Neural progenitor cell (in vitro differentiated cells): ENCODE data around the gene MCCC1.

ENCODE experiments used
- EZH2 ChIP-seq: fragments of 200-600 bp; sonication (generic); IDR thresholded peaks from 2 replicates; pipeline ENCODE4 v1.6.1; 2017; ENCODE audit warnings: antibody characterized with exemption, mild to moderate bottlenecking, moderate library complexity
- EZH2phosphoT487 ChIP-seq: fragments of 200-600 bp; sonication (generic); IDR thresholded peaks from 2 replicates; pipeline ENCODE4 v1.6.1; 2017; ENCODE audit warnings: antibody characterized with exemption
- TF ChIP-seq, protein P1 (sequence below): fragments of 200-600 bp; sonication (generic); IDR thresholded peaks from 2 replicates; pipeline ENCODE4 v1.5.1; 2017; ENCODE audit warnings: antibody characterized with exemption, mild to moderate bottlenecking

GRCh38 chr3:183099026-183099837 is at the start of gene MCCC1:
- TF ChIP-seq, protein P1, sequence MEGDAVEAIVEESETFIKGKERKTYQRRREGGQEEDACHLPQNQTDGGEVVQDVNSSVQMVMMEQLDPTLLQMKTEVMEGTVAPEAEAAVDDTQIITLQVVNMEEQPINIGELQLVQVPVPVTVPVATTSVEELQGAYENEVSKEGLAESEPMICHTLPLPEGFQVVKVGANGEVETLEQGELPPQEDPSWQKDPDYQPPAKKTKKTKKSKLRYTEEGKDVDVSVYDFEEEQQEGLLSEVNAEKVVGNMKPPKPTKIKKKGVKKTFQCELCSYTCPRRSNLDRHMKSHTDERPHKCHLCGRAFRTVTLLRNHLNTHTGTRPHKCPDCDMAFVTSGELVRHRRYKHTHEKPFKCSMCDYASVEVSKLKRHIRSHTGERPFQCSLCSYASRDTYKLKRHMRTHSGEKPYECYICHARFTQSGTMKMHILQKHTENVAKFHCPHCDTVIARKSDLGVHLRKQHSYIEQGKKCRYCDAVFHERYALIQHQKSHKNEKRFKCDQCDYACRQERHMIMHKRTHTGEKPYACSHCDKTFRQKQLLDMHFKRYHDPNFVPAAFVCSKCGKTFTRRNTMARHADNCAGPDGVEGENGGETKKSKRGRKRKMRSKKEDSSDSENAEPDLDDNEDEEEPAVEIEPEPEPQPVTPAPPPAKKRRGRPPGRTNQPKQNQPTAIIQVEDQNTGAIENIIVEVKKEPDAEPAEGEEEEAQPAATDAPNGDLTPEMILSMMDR, result no peak
- TF ChIP-seq EZH2 (no peak), EZH2phosphoT487 (no peak)
